NCI-H2171 (cell line): ENCODE measurements around the gene FEZF1.
A peak's percentile ranks its signal among the peaks of the same experiment; 100 is the strongest.

ENCODE experiments used
- DNase-seq: peaks from one replicate; lab custom pipeline; 2025; lab: John Stamatoyannopoulos, UW

Gene FEZF1

DNA sequence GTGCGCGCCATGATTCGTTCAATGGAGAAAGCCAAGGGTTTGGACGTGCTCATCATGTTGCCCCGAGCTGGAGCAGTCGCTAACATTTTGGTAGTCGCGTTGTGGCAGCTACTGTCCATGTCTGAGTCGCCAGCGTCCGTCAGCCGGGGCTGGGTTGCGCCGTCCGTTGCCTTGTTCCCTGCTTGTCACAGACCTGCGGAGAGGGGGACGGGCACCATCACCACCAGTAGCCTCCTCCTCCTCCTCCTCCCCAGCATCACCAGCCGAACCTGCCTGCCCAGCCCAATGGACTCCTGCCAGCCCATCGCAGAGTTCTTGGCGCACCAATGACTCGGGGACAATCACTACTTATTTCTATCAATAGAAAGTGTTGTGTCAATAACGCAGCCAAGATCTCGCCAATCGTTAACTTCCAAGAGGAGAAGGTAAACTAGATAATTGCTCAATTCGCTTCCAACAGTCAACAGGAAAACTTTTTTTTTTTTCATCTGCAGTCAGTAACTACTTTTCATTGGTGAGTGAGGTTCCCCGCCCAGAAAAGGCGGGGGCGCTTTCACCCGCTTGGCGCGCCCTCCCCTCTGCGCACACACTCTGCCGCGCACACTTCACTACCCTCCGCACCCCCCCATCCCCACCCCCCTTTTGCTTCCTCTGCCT lies at the start of gene FEZF1:
Gene FEZF1 (minus strand): TSS at position 432 of the 657 bp plus-strand sequence. CDS start 313 bp downstream, at position 119.
- peak; percentile 38 for DNase-seq

DNA sequence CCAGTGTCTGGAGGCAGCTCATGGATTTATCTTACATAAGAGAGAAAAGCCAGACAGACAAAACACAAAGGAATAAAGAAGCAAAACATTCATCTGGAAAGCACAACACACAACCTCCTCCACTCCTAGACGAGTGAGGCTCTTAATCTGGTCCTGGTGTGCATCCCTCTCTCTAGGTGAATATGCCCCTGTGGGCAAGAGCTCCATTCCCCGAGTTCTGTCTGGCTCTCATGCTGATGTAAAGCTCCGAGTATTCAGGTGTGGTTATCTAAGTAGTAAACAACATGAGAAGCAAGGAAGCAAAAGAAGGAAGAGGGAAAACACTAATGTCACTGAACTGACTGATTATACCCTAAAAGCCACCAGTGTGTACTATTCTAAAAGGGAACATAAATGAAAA lies 47.9 kb upstream of the FEZF1 start:
- DNase-seq, result no peak

DNA sequence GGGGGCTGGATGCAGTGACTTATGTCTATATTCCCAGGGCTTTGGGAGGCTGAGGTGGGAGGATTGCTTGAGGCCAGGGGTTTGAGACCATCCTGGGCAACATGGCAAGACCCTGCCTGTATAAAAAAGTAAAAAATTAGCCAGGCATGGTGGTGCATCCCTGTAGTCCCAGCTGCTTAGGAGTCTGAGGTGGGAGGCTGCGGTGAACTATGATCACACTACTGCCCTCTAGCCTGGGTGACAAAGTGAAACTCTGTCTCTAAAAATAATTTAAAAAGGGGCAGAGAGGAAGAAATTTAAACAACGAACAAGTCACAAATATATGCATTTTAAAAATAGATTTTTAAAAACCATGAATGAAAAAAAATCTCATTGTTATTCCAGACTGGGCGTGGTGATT lies 46.2 kb upstream of the FEZF1 start:
- DNase-seq, result no peak

DNA sequence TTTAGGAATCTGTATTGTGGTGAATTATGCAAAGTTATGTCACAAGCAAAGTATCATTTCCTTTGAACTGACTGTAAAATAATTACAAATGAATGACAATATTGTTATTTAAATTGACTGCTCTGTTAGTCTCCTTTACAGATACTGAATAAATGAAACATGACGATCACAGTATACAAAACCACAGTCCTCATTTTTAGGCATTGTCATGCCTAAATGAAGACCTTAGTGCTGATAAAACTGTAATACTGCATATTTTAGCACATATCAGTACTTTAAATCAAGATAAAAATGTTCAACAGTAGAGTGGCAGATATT lies 39.7 kb upstream of the FEZF1 start:
- no peak for DNase-seq

DNA sequence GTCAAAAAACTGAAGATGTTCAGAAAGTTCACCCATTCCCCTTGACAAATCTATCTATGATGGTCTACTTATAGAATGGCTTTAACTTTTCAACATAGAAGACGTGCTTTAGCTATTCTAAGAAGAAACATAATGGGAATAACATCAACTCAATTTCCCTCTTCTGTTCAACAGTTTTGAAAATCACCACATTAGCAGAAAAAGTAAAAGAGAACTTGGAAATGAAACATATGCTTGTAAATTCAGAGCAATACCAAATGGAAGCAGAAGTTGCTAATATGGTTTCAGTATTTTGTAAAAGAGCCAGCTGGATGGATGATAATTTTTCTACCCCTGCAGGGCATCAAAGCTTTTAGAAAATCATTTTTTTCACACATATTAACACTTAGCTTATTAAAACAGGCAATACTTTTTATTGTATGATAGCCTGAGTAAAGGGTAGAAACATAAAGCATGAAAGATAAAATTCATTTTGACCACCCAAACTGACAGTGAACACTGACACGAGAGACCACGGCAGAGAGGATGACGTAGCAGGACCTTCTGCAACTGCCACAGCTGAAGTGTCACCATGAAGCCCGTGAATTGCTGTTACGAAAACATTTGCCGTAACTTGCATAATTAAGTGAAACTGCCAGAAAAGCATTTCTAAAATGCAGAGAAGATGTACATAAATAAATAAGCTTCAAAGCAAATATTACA lies 39.2 kb upstream of the FEZF1 start:
- no peak for DNase-seq

DNA sequence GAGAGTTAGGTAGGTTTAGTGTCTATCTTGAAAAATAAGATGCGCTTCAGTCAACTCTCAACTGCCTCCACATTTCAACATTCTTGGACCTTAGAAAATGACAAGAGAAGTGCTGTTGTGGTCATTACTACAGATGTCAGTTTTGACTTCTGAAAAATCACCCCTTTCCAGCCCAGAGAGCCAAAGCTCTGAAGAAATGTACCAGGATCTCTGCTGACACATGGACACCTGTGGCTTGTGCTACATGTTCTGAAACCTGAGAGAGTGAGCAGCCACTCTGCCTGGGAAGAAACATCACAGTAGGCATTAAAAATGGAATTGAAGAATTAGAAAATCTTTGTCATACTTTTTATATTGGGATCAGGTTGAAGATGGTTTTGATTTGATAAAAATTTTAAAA lies 35.9 kb upstream of the FEZF1 start:
- no peak for DNase-seq

DNA sequence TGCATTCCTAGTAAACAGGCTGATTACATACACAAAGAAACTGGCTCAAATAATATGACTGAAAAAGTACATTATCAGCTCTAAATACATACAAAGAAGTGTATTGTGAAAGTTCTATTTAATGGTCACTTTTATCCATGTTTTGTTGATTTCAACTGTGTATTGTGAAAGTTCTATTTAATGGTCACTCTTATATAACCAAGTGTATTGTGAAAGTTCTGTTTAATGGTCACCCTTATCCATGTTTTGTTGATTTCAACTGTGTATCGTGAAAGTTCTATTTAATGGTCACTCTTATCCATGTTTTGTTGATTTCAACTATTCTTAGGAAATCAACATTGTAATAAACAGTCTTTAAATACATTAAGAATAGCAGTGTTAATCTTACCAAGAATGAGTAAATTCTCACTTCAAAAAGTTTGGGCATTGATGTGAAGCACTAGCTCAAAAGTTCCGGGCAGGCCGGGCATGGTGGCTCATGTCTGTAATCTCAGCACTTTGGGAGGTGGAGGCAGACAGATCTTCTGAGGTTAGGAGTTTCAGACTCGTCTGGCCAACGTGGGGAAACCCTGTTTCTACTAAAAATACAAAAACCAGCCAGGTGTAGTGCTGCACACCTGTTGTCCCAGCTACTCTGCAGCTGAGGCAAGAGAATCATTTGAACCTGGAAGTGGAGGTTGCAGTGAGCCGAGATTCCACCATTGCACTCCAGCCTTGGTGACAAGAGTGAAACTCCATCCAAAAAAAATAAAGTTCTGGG lies 34.8 kb upstream of the FEZF1 start:
- no peak for DNase-seq

DNA sequence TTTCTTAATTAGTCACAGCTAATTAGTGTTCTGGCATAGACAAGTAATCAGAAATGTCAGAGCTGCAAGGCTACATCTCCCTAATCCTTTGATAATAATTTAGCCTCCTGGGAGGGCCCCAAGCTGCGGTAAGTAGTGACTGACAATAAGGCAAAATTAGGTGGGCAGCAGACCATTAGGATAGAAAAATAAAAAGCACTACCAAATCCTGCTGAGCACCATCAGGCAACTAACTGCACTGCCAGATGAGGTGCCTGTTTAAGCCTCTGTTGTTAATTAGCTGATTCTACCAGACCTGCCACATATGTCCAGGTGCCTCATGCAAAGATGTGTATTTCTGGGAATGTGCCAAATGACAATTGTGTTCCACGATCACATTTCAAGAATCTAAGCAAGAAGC lies 32.5 kb upstream of the FEZF1 start:
- peak; percentile 81 for DNase-seq

DNA sequence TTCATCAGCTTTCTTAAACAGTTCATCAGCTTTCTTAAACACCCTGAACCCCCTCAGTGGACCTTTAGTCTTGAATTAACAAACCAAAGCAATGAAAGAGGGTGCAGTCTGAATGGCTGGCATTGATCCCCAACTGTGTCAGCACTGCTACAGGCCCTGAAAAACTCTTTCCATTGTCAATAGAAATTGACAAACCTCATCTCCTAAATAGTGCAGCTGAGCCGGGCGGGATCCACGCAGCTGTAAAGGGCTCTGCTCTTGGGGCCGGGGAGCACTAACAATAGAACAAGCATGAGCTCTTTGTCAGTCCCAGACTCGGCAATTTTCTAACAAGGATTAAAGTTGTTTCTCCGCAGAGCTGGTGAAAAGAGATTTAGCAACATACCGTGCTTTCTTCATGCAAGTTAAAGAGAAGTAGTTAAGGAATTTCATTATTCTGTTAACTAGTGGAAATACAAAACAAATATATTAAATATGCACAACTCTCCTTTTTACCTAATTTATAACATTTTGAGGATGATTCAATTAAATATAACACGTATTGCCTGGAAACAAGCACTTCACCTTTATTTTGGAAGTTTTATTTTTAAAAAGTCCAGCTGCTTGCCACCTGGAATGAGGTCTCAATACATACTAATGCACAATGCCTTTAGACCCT lies 24.7 kb upstream of the FEZF1 start:
- DNase-seq, result no peak

DNA sequence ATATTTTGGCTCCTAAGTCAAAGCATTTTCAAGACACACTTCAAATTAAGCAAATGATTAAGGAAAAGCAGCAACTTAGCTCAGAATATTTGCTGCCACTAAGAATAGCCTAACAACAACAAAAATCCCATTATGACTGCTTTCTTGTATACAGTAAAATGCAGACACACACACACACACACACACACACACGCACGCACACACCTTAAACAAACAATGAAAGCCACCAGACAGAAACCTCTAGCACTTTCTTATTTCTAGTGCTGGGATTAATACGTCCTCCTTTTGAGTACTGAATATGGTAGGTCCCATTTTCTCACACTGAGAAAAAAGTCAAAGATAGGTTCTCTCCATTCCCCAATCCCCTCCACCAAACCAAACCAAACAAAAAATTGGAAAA lies 23.4 kb upstream of the FEZF1 start:
- DNase-seq, result no peak

DNA sequence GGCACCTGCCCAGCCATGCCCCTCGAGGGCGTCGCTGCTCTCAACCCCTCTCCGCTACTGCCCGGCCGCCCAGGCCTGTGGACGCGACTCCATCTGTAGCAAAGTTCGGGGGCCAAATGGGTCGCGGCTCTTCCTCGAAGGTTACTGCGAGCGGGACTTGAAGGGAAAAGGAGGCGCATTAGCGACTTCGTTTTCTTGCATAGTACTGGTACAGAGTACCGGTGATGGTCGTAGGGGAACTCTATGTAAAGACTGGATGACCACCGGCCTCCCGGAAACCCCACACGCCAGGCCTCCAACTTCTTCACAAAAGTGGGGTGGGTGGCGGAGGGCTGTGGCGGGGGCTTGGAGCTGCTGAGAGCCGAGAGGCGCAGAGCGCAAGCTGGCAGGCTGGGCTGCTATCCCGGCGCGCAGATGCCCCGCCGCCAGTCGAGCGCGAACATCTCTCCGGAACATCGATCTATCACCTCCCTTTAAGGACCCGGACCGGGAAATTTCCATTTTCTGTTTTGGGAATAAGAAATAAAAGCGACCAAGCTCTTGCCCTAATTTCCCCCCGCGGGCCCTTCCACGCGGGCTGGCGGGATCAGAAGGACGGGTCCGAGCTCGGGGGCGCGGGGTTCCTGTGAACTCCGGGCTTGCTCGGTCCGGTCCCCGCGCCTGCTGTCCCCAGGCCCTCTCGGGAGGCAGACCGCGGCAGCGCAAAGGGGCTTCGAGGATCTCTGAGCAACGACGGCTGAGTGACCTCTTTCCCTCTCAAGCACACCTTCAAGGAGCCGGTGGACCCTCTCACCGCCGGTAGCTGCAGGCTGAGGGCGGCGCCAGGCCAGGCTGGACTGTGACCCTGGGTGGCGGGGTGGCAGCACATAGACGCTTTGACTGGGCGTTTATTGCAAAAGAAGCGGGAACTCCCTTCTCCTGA lies 12.2 kb upstream of the FEZF1 start:
- no peak for DNase-seq

DNA sequence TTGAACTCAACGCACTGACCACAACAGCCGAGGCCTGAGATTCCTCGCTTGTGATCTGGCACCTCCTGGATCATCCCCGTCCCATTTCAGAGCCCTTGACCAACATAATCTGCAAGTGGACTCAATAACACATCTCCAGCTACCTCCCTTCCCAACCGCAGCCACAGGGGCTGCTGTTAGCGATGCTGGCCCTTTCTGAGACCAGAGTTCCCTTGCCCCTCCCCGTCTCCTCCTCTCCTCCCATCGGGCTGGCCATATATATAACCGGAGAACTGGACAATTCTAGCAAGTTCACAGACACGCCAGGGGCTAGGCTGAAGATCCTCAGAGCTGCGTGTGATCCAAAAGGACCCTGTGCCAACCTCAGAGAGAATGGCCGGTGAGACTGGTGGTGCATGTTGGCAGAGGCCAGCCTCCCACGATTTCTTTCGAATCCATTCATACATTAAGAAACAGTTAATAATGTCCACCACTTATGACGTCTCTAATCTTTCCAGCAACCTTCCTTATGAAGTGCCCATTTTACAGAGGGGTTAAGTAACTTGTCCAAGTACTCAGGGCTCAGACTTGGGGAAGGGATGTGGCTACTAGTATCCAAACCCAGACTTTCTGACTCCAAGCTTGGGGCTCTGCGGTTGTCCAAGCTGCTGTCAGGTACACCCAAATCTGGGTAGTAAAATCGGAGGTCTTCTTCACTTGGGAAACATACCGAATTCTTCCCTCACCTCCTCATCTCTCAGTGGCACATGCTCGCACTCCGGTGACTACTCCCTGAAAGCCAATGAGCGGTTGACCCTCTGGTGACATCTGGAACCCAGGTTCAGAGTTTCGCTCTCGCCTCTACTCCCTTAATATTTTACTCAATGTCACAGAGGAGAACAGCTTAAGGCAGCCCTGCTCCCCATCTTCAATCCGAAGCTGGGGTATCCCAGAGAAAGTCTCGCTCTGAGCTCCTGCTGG lies 11.2 kb upstream of the FEZF1 start:
- DNase-seq, result no peak

DNA sequence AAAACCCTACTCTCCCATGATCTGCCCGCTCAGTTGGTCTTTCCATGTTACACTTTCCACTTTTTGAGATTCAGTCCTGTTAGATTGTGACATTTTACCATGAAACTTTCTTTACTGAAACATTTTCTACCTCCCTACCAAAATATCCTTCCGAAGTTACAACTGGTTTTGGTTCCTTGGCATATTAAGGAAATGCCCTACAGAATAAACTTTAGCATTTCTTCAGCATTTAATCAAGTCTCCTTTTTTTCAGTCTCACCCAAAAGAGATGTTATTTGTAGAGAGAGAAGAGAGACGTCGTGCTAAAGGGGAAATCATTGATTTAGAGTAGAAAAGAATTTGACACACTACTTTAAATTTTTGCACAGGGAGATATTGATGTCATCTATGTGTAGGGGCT lies 9.7 kb upstream of the FEZF1 start:
- DNase-seq, result no peak

DNA sequence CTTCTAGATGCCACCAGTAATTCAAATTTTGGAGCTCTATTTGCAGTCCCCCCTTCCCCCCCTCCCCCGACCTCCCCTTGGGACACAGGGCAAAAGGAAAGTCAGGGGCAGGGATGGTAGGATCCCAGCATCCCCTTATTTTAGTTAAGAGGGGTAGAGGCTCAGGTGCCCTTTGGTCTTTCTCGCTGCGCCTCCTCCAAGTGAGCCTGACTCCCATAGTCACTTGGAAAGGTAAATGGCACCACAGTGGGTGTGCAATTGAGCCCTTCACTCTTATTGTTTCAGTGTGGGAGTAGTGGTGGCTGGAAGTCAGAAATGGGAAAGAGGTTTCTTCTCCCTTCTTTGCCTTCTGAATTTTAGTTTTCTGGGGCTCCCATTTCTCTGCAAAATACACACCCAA lies 8.2 kb upstream of the FEZF1 start:
- no peak for DNase-seq

DNA sequence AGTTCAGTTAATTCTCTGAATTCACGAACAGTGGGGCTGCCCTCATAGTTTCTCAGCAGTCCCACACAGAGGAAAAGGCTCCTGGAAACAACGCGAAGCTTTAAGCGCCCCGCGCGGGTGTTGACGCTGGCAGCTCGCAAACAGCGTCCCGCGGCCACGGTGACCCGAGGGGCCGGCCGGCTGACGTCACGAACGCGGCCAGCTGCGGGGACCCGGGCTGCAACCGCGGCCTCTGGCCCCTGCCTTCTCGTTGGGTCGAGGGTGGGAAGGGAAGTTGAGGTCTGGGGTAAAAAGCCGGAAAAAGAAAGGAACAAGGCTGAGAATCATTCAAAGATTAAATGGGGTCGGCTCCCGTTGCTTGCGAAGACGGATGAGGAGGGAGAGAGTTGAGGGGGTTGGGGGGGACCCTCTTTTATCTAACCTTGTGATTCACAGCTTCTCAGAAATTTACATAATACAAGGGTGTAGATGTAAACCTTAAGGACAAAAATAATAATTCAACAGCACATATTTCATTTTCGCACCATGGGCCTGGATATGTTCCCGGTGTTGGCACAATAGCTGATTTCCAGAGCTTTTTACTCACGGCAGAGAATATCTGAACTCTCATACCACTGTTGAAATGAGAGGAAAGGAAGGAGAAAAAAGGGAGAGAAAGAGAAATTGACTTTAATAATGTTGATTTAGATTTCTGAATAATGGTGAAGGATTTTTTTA lies 7.3 kb upstream of the FEZF1 start:
- no peak for DNase-seq

DNA sequence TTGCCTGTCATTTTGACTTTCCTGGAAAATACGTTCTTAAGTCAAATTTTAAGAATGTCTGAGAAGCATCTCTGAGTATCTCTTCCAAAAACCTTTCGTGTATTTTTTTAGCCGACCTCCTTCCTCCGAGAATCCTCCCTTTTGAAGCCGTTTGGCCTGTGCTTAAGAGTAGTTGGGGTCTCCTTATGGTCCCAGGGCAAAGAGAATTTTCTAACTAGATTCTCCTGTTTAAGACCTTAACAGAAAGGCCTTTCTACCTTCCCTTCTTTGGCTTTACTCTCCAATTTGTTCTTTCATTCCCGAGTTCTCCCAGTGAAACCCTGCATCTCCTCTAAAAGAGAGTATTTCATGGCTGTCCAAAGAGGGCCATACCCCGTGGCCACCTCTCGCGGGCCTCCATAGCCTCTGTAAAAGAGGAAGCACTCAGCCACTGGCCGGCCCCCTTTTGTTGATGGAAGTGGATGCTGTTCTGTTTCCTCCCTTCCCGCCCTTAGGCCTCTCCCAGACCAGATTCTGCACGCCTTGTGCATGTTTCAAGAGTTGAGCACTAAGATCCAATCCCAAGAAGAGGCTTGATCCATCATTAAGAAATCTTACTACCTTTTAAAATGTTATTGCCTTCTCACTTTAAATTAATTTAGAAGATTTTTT lies 6.6 kb upstream of the FEZF1 start:
- no peak for DNase-seq

DNA sequence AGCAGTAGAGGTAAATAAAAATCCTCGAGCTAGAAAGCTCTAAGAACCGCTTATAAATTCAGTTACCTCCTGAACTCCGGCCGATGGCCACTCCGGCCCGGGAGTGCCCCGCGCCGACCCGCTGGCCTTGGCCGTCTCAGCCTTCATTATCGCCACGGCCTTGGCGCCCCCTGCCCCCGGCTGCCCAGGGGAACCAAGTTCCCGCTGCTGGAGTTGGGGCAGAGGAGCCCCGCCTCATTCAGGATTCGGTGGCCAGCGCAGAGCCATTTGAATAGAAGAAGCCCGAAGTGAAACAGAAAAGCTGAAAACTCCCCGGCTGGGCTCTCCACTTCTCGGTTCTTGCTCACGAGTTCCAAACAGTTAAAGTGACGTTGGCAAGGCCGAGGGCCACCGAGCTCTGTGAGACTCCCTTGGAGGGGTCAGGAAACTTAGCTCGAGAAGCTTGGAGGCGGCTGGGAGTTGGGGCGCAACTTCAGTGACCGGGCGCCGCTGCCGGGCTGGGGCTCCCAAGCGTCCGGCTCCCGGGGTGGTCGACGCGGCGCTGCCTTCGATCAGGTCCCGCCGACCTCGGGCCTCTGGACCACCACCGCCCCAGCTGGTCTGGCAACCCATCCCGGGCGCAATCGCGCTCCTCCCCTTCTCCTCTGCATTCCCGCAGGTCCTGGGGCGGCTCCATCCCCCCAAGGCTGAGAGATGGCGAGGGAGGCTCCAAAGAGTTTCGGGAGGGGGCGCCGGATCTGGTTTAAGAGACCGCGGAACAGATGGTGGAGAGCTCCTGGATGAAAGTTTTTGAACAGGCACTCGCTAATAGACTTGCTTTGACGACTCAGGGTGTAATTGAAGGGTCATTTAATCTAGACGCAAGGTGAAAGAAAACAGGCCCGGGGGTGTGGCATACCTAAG lies 5.8 kb upstream of the FEZF1 start:
- no peak for DNase-seq

DNA sequence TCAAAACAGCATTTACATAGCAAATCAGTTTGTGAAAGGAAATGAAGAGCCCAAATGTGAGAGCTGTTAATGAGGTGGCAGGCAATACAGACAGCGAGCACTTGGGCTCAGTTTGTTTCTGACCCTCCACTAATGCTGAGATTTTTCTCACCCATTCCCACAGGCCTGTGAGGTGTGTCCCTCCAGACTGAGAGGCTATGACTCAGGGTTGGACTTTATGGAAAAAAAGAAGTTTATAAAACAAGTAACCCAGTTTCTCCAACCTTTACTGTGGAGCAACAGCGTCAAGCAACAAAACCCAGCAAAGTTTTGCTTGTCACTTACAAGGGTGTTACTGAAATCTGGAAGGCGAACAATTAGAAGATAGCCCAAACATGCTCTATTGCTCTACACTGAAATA lies 4.9 kb upstream of the FEZF1 start:
- no peak for DNase-seq
